ENCODE results near the gene DPM2.

Gene DPM2

GRCh38 chr9:127937388-127938297, at the start of gene DPM2:
TSS of gene DPM2 (minus strand) at chr9:127937854. CDS start at chr9:127937820, 34 bp downstream.
- DNase-seq (ENCODE audit: low spot score): peak; percentile 90

GRCh38 chr9:127987103-127987614, 49.5 kb upstream of the DPM2 start:
- no peak for DNase-seq (ENCODE audit: low spot score)

- DNase-seq (ENCODE audit: low spot score): no peak
Observed at GRCh38 chr9:127985011-127985410, 47.4 kb upstream of the DPM2 start.

- no peak for DNase-seq (ENCODE audit: low spot score)
Observed at GRCh38 chr9:127983847-127984289, 46.2 kb upstream of the DPM2 start.

GRCh38 chr9:127982912-127983311, 45.3 kb upstream of the DPM2 start:
- DNase-seq (ENCODE audit: low spot score): no peak

GRCh38 chr9:127981559-127982121, 44.0 kb upstream of the DPM2 start:
- no peak for DNase-seq (ENCODE audit: low spot score)

GRCh38 chr9:127980706-127981558, 43.3 kb upstream of the DPM2 start, which contains the start of gene EEIG1:
TSS of gene EEIG1 (minus strand) at chr9:127980989. CDS start at chr9:127980137, 852 bp downstream.
- DNase-seq (ENCODE audit: low spot score): peak; percentile 93

- DNase-seq (ENCODE audit: low spot score): no peak
Observed at GRCh38 chr9:127980060-127980705, 42.5 kb upstream of the DPM2 start.

GRCh38 chr9:127979333-127980059, 41.8 kb upstream of the DPM2 start:
- DNase-seq (ENCODE audit: low spot score): peak; percentile 32

GRCh38 chr9:127979015-127979332, 41.3 kb upstream of the DPM2 start:
- no peak for DNase-seq (ENCODE audit: low spot score)

- no peak for DNase-seq (ENCODE audit: low spot score)
Observed at GRCh38 chr9:127977884-127978647, 40.4 kb upstream of the DPM2 start.

- no peak for DNase-seq (ENCODE audit: low spot score)
Observed at GRCh38 chr9:127977009-127977883, 39.6 kb upstream of the DPM2 start.

GRCh38 chr9:127976498-127976897, 38.8 kb upstream of the DPM2 start:
- DNase-seq (ENCODE audit: low spot score): no peak

- no peak for DNase-seq (ENCODE audit: low spot score)
Observed at GRCh38 chr9:127975376-127976315, 38.0 kb upstream of the DPM2 start.

GRCh38 chr9:127974769-127975261, 37.2 kb upstream of the DPM2 start:
- DNase-seq (ENCODE audit: low spot score): no peak

- DNase-seq (ENCODE audit: low spot score): no peak
Observed at GRCh38 chr9:127974001-127974768, 36.5 kb upstream of the DPM2 start.
